IPS-20b (cell line): Measurements from ENCODE around the gene RAG1.
A peak's percentile ranks its signal among the peaks of the same experiment; 100 is the strongest.
"Not testable (repeated sequence)": the region's sequence is repeated elsewhere in the genome, so short reads cannot be mapped to it uniquely, and the experiment has no call there.

Source experiments
- H3K27ac ChIP-seq: one replicate; pipeline ENCODE4 v1.5.1; 2013; ENCODE audit warnings: low read length
- H3K27me3 ChIP-seq: 2 replicates; pipeline ENCODE4 v1.6.1; 2013; ENCODE audit warnings: mild to moderate bottlenecking, low read length, inconsistent platforms; ENCODE audit not compliant: insufficient read depth
- H3K36me3 ChIP-seq: 2 replicates; pipeline ENCODE4 v1.6.1; 2013; ENCODE audit warnings: low read depth, mild to moderate bottlenecking, inconsistent platforms, low read length, moderate library complexity; ENCODE audit not compliant: insufficient read depth
- H3K4me1 ChIP-seq: 2 replicates; pipeline ENCODE4 v1.6.1; 2013; ENCODE audit warnings: mild to moderate bottlenecking, control low read depth, inconsistent platforms, low read length, moderate library complexity; ENCODE audit not compliant: insufficient read depth
- H3K4me3 ChIP-seq: 2 replicates; pipeline ENCODE4 v1.5.1; 2013; ENCODE audit warnings: mild to moderate bottlenecking, low read length, inconsistent platforms
- H3K9ac ChIP-seq: 2 replicates; pipeline ENCODE4 v1.6.1; 2013; ENCODE audit warnings: low read depth, mild to moderate bottlenecking, inconsistent platforms, low read length, moderate library complexity
- H3K9me3 ChIP-seq: 2 replicates; pipeline ENCODE4 v1.6.1; 2013; ENCODE audit warnings: mild to moderate bottlenecking, low read depth, low read length, inconsistent platforms; ENCODE audit not compliant: insufficient read depth

Gene RAG1

DNA sequence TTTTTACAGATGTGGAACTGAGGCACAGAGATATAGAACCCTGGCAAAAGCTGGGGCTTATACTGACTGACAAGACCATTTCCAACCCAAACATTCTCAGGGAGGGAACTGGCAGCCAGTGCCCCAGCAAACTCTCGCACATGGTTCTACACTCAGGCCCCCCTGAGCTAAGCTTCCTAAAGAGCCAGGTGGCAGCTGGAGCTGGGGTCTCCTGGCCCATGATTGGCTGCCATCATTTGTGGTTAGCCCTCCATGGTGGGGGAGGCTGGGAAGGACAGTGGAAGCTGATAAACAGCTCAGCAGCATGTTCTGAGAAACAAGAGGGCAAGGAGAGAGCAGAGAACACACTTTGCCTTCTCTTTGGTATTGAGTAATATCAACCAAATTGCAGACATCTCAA, at the start of gene RAG1:
Gene RAG1 (plus strand): TSS at position 314 of the 400 bp plus-strand sequence. CDS start 5,298 bp downstream, outside the sequence.
- no peaks in the 10 kb centered on the region for H3K36me3 ChIP-seq
- no peaks in the 10 kb centered on the region for H3K9me3 ChIP-seq
- no peak within 1 kb of the TSS for H3K4me3 ChIP-seq
- H3K27me3 ChIP-seq = peaks cover 8% of the 10 kb centered on the region
- no peaks in the 10 kb centered on the region for H3K4me1 ChIP-seq
- no peak within 1 kb of the TSS for H3K9ac ChIP-seq
- no peak within 1 kb of the TSS for H3K27ac ChIP-seq

DNA sequence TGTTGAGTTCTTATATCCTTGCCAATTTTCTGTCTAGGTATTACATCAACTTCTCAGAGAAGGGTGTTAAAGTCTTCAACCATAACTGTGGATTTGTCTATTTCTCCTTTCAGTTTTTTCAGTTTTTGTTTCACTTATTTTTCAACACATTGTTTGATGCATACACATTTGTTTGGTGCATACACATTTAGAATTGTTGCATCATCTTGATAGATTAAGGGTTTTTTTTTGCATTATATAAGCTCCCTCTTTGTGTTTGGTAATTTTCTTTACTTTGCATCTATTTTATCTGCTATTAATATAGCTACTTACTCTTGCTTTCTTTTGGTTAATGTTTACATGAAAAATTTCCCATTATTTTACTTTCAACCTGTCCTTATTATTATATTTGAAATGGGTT, 37.0 kb upstream of the RAG1 start:
- no peaks in the 10 kb centered on the region for H3K4me1 ChIP-seq
- no peak overlapping the region for H3K27ac ChIP-seq
- H3K36me3 ChIP-seq = no peaks in the 10 kb centered on the region
- H3K9ac ChIP-seq = no peak overlapping the region
- H3K9me3 ChIP-seq = no peaks in the 10 kb centered on the region
- H3K4me3 ChIP-seq = no peak overlapping the region
- H3K27me3 ChIP-seq = no peaks in the 10 kb centered on the region

DNA sequence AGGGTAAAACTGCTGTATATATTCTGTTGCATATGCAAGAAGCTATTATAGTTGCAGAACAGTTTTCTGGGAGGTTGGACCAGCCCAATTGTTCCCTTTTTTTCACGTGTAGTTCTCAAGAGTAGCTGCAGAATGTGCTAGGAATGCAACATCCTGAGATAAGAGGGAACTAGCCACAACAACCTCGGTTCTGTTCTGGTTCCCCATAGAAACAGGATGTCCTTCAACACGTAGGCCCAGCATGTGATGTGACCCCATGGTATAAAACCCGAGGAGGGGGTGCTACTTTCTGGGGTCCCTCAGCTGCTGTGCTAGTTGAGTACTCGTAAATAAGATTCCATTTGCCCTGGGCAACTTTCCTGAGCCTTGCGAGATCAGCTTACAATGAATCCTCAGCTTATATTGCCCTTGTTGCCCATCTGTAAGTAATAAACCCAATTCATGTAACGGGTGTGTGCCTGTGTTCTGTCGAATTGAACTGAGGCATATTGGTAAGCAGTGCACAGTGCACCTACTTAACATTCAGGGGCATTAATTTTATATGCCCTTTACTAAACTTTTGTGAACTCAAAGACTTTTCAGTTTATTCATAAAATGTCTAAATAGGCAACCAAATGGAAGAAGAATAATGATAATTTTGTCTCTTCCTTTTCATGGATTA, 34.7 kb upstream of the RAG1 start:
- Histone ChIP-seq H3K27me3 (no peaks in the 10 kb centered on the region), H3K9me3 (no peaks in the 10 kb centered on the region), H3K36me3 (no peaks in the 10 kb centered on the region), H3K27ac (no peak overlapping the region), H3K4me1 (no peaks in the 10 kb centered on the region), H3K4me3 (no peak overlapping the region), H3K9ac (no peak overlapping the region)

- no peaks in the 10 kb centered on the region for H3K36me3 ChIP-seq
- H3K4me3 ChIP-seq = no peak overlapping the region
- H3K27ac ChIP-seq = no peak overlapping the region
- no peak overlapping the region for H3K9ac ChIP-seq
- no peaks in the 10 kb centered on the region for H3K27me3 ChIP-seq
- H3K4me1 ChIP-seq = no peaks in the 10 kb centered on the region
- no peaks in the 10 kb centered on the region for H3K9me3 ChIP-seq
Observed at GRCh38 chr11:36534276-36534840, 33.4 kb upstream of the RAG1 start.

DNA sequence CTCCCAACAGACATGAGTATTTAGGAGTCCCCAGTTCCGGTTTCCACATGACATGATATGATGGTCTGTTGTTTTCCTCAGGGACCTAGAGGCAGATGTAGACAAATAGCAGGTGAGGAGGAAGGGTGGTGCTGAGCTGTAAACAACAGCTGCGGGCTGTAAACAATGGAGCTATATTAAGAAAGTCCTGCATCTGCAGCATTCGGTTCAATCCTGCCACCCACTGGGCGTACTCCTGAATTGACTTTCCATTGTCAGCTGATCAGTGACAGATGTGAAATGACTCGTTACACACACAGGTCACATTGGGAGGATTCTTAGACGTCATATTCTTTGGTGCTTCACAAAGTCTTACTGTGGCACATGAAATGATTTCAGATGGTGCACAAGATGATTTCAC, 26.8 kb upstream of the RAG1 start:
- Histone ChIP-seq H3K36me3 (no peaks in the 10 kb centered on the region), H3K27me3 (no peaks in the 10 kb centered on the region), H3K27ac (no peak overlapping the region), H3K9me3 (no peaks in the 10 kb centered on the region), H3K4me1 (no peaks in the 10 kb centered on the region; the same call in 1 of the 2 replicates), H3K9ac (no peak overlapping the region), H3K4me3 (no peak overlapping the region)

DNA sequence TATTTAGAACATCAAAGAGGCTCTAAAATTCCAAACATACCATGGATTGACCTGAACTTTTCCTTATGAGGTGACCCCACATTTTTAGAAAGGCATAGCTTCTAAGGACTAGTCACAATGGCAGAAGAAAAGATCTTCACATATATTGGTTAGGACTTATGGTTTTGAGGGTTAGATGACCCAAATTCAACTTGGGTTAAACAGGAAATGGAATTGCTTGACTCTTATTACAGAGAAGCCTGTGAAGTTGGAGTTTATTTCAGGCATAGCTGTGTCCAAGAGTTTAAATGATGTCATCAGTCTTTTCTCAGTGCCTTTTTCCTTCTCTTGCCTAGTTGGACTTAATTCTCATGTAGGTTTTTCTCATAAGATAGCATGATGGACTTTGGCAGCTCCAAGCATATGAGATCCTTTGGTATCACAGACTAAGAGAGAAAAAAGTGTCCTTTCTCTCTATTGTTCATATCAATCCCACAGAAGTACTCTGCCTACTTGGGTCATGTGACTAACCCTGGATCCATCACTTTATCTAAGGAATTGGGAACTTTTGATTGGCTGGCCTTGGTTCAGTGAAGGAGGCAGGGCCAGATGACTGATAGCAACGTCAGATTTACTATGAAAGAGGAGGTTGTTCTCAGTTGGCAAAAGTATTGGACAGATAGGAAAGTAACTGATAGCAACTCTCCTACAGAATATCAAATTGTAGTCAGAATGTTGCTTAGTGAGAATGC, 17.3 kb upstream of the RAG1 start:
- no peak overlapping the region for H3K27ac ChIP-seq
- no peaks in the 10 kb centered on the region for H3K36me3 ChIP-seq
- H3K4me1 ChIP-seq = no peaks in the 10 kb centered on the region
- H3K9me3 ChIP-seq = no peaks in the 10 kb centered on the region
- H3K27me3 ChIP-seq = no peaks in the 10 kb centered on the region
- H3K9ac ChIP-seq = no peak overlapping the region
- no peak overlapping the region for H3K4me3 ChIP-seq

DNA sequence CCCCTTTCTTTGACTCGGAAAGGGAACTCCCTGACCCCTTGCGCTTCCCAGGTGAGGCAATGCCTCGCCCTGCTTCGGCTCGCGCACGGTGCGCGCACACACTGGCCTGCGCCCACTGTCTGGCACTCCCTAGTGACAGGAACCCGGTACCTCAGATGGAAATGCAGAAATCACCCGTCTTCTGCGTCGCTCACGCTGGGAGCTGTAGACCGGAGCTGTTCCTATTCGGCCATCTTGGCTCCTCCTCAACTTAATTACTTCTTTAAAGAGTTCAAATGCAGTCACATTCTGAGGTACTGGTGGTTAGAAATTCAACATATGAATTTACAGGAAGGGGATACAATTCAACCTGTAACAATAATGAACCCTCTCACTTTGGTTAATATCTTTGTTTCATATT, 10.4 kb upstream of the RAG1 start:
- not testable (repeated sequence) for H3K27ac ChIP-seq, H3K4me3 ChIP-seq, H3K27me3 ChIP-seq, H3K9ac ChIP-seq, H3K4me1 ChIP-seq, H3K36me3 ChIP-seq, H3K9me3 ChIP-seq

DNA sequence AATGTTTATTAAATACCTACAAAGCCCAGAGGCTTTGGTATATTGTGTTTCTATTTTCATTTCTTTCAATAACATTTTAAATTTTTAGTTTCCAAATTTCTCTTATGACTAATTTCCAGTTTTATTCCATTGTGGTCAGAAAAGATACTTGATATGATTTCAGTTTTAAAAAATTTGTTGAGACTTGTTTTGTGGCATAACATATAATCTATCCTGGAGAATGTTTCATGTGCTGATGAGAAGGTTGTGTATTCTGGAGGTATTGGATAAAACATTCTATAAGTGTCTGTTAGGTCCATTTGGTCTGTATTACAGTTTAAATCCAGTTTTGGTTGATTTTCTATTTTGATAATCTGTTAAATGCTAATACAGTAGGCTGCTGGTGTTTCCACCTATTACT, 9.8 kb upstream of the RAG1 start:
- Histone ChIP-seq H3K27ac (no peak overlapping the region), H3K4me1 (no peaks in the 10 kb centered on the region), H3K4me3 (no peak overlapping the region), H3K36me3 (no peaks in the 10 kb centered on the region), H3K9me3 (no peaks in the 10 kb centered on the region), H3K27me3 (no peaks in the 10 kb centered on the region), H3K9ac (no peak overlapping the region)

- Histone ChIP-seq H3K27me3 (no peaks in the 10 kb centered on the region), H3K4me3 (no peak overlapping the region), H3K27ac (no peak overlapping the region), H3K9me3 (no peaks in the 10 kb centered on the region), H3K4me1 (no peaks in the 10 kb centered on the region), H3K9ac (no peak overlapping the region), H3K36me3 (no peaks in the 10 kb centered on the region)
Observed at GRCh38 chr11:36558571-36559413, 9.0 kb upstream of the RAG1 start.

DNA sequence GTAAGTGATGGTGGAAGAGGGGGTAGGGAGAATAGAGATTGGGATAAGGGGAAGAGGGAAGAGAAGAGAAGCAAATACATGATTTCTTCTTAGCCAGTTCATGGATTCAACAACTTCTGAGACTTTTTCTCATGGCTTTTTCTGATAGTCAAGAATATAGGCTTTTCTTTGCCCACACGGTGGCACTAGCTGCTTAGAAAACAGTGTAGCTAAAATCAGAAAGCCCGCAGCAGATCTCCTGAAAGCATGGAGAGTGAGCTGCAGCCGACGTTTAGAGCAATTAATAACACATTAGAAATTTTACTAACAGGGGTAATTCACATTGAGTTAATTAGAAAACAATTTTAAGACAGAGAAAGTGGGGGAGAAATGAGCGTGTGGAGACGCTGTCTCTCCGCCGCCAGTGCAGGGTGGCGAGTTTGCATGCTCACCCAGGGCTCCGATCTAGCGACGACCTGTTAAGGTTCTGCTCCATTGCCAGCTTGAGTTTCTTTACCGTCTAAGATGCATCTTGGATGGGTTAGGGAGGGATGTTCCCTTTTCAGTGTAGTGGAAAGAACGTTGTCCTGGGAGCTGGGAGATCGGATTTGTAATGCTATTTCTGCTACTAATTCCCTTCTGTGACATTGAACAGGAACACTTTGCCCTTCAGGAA, 3.3 kb upstream of the RAG1 start:
- no peaks in the 10 kb centered on the region for H3K36me3 ChIP-seq
- H3K27ac ChIP-seq = no peak overlapping the region
- peaks cover 8% of the 10 kb centered on the region for H3K27me3 ChIP-seq
- H3K9ac ChIP-seq = peak overlapping the region; percentile 36; the same call in 1 of the 2 replicates
- no peaks in the 10 kb centered on the region for H3K9me3 ChIP-seq
- peak overlapping the region; percentile 61 for H3K4me3 ChIP-seq
- H3K4me1 ChIP-seq = no peaks in the 10 kb centered on the region

- Histone ChIP-seq H3K9ac (peak overlapping the region; percentile 36; the same call in 1 of the 2 replicates), H3K4me3 (peak overlapping the region; percentile 61; the same call in 1 of the 2 replicates), H3K27me3 (peaks cover 8% of the 10 kb centered on the region), H3K27ac (no peak overlapping the region), H3K9me3 (no peaks in the 10 kb centered on the region), H3K36me3 (no peaks in the 10 kb centered on the region), H3K4me1 (no peaks in the 10 kb centered on the region)
Observed at GRCh38 chr11:36565031-36565610, 2.7 kb upstream of the RAG1 start.
